ENCODE data around the gene NPTXR.

- TF ChIP-seq POLR2AphosphoS5 (IDR thresholded peaks at IDR 0.05; ENCODE audit: low read depth, low read length): no peak
- no peak for TF ChIP-seq FOXP2 (optimal IDR thresholded peaks at IDR 0.05; ENCODE audit: borderline replicate concordance, extremely low read depth, extremely low read length, insufficient read depth)
- TF ChIP-seq, protein P1, sequence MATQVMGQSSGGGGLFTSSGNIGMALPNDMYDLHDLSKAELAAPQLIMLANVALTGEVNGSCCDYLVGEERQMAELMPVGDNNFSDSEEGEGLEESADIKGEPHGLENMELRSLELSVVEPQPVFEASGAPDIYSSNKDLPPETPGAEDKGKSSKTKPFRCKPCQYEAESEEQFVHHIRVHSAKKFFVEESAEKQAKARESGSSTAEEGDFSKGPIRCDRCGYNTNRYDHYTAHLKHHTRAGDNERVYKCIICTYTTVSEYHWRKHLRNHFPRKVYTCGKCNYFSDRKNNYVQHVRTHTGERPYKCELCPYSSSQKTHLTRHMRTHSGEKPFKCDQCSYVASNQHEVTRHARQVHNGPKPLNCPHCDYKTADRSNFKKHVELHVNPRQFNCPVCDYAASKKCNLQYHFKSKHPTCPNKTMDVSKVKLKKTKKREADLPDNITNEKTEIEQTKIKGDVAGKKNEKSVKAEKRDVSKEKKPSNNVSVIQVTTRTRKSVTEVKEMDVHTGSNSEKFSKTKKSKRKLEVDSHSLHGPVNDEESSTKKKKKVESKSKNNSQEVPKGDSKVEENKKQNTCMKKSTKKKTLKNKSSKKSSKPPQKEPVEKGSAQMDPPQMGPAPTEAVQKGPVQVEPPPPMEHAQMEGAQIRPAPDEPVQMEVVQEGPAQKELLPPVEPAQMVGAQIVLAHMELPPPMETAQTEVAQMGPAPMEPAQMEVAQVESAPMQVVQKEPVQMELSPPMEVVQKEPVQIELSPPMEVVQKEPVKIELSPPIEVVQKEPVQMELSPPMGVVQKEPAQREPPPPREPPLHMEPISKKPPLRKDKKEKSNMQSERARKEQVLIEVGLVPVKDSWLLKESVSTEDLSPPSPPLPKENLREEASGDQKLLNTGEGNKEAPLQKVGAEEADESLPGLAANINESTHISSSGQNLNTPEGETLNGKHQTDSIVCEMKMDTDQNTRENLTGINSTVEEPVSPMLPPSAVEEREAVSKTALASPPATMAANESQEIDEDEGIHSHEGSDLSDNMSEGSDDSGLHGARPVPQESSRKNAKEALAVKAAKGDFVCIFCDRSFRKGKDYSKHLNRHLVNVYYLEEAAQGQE (IDR thresholded peaks at IDR 0.05; ENCODE audit: insufficient read depth in 1 of 2, low read depth in 2 of 2, low read length in 2 of 2): no peak
Observed at GRCh38 chr22:38832005-38832978, 11.5 kb downstream of the NPTXR start.

Measured in PFSK-1 (cell line).